Measurements from ENCODE around the gene CPS1.

DNA sequence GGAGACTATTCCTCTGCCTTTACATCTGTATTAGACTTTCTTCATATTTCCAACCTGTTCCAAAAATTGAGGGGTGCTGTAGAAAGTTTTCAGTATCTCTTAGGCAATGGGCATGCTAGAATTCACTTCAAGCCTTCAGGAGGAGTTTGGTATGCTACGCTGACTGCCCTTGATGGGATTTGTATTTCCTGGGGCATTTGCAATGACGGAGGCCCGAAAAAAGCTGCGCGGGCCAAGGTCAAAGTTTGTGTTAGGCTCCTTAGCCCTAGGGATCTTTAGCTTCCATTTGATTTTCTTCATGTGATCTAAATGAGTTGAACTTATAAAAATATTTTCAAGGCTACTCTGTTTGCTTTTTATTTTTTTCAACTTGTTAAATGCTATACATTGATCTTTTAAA, 5.1 kb downstream of the CPS1 start:
- TF ChIP-seq ZNF274 (IDR thresholded peaks at IDR 0.05; ENCODE audit: low read depth, low read length), result no peak
- TF ChIP-seq YY1 (IDR thresholded peaks at IDR 0.05; ENCODE audit: insufficient read depth, insufficient read length), result no peak
